Testis (tissue), 2 donors: ENCODE results near the gene OR8S1.

Experiments used
- POLR2A ChIP-seq: fragments of 450-650 bp; IDR thresholded peaks from one replicate; pipeline ENCODE4 v1.6.1; 2017; ENCODE audit warnings: antibody characterized with exemption, mild to moderate bottlenecking, moderate library complexity
- TF ChIP-seq, protein P1 (sequence below), 3 experiments: fragments of 450-650 bp in 2 of 3; fragments of 200-600 bp in 1 of 3; sonication (generic) in 1 of 3; IDR thresholded peaks; one replicate each; pipeline ENCODE4 v1.5.1; 2016 to 2019; ENCODE audit warnings: antibody characterized with exemption in 3 of 3, mild to moderate bottlenecking in 2 of 3, moderate library complexity in 1 of 3

DNA sequence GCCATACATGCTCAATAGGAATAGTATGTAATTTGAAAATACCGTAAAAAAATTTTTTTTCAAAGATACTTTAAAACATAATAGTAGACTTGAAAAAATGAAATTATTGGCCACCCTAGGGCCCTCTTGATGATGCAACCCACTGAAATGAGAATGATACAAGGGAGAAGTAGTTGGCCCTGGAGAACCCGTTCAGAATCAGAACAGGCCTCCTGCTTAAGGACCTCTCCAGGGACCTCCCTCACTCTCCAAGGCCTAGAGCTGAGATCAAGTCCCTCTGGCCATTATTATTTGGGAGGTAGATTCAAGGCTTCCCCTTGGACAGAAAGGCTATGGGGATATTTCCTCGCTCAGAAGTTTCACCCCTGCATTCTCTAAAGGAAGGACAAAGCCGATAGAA, 32.5 kb downstream of the OR8S1 start:
- TF ChIP-seq, protein P1, sequence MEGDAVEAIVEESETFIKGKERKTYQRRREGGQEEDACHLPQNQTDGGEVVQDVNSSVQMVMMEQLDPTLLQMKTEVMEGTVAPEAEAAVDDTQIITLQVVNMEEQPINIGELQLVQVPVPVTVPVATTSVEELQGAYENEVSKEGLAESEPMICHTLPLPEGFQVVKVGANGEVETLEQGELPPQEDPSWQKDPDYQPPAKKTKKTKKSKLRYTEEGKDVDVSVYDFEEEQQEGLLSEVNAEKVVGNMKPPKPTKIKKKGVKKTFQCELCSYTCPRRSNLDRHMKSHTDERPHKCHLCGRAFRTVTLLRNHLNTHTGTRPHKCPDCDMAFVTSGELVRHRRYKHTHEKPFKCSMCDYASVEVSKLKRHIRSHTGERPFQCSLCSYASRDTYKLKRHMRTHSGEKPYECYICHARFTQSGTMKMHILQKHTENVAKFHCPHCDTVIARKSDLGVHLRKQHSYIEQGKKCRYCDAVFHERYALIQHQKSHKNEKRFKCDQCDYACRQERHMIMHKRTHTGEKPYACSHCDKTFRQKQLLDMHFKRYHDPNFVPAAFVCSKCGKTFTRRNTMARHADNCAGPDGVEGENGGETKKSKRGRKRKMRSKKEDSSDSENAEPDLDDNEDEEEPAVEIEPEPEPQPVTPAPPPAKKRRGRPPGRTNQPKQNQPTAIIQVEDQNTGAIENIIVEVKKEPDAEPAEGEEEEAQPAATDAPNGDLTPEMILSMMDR (IDR thresholded peaks at IDR 0.05), result no peak
- TF ChIP-seq POLR2A, result no peak
